Lower leg skin (tissue), 3 donors: ENCODE data around the gene HSF5.

Source experiments
- CTCF ChIP-seq, 3 donors: fragments of 450-650 bp; IDR thresholded peaks; one replicate each; pipeline ENCODE4 v1.5.1; 2016; ENCODE audit warnings: antibody characterized with exemption in 3 of 3, mild to moderate bottlenecking in 3 of 3, moderate library complexity in 2 of 3
- POLR2A ChIP-seq, 2 donors: fragments of 450-650 bp; IDR thresholded peaks; one replicate each; pipeline ENCODE4 v1.6.1; 2016 to 2017; ENCODE audit warnings: antibody characterized with exemption in 2 of 2, mild to moderate bottlenecking in 1 of 2, moderate library complexity in 1 of 2

DNA sequence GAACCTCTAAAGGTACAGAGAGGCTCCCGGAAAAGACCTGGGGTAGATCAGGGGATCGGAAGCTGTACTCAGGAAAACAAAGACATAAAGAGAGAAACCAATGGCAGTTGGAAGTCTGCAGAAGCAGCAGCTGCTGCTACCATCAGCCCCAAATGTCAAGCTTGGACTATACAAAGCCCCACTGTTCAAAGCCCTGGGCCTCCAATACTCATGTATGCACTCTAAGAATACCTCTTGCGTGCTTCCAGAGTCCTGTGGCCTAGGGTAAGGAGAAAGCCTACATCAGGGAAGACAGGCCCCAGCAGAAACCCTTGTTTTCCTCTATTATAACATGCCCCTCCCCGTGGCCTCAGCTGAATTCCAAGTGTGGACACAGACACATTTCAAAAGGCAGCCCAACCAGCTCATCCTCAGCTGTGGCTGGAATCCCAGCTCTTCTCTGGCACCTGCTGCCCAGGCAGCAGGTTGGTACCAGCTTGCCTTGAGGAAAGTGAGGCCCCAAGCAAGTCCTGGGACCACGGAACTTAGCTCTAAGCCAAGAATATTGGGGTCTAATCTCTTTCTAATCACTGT lies 45.5 kb upstream of the HSF5 start:
- no peak for TF ChIP-seq CTCF (IDR thresholded peaks at IDR 0.05)
- no peak for TF ChIP-seq POLR2A (IDR thresholded peaks at IDR 0.05)
